SK-N-SH (cell line): ENCODE results near the gene KLHL26. TPM values are rescaled to one million over a fixed set of nuclear protein-coding genes. Genes with fewer than 3 reads are reported as not detected.

Source experiments
- CTCF ChIA-PET: fragments of 300-600, 350-600 bp; formaldehyde crosslinking; extraction: SDS; loops from one replicate; lab custom pipeline; 2021; lab: Yijun Ruan, JAX
- POLR2A ChIA-PET: fragments of 350-600 bp; sonication (Branson Sonifier 250); formaldehyde crosslinking; extraction: SDS; loops from one replicate; lab custom pipeline; 2020; ENCODE audit warnings: antibody characterized with exemption, inconsistent platforms; lab: Yijun Ruan, JAX
- DNase-seq: peaks from one replicate; pipeline ENCODE4 v3.0.0; 2012
- H2AFZ ChIP-seq: fragments of 200-600 bp; sonication (generic); 2 replicates; pipeline ENCODE4 v1.8.1; 2016; ENCODE audit warnings: antibody characterized with exemption, mild to moderate bottlenecking, low read depth
- H3F3A ChIP-seq: fragments of 200-600 bp; sonication (generic); replicated peaks from 2 replicates; pipeline ENCODE3; 2016; ENCODE audit warnings: antibody characterized with exemption, mild to moderate bottlenecking; ENCODE audit not compliant: insufficient read depth
- H3K27ac ChIP-seq, 2 experiments: fragments of 200-500 bp in 1 of 2; fragments of 200-600 bp in 1 of 2; sonication (Bioruptor generic) in 1 of 2; sonication (generic), shearing (Covaris generic) in 1 of 2; 2 replicates each; pipeline versions ENCODE4 v1.5.1 to v1.6.1; 2014 to 2016; ENCODE audit warnings: low read depth in 2 of 2, inconsistent platforms in 1 of 2, low read length in 1 of 2, mild to moderate bottlenecking in 1 of 2, mixed read lengths in 1 of 2
- H3K27me3 ChIP-seq: fragments of 200-600 bp; sonication (generic), shearing (Covaris generic); 2 replicates; pipeline ENCODE4 v1.6.1; 2016; ENCODE audit warnings: mixed run types; ENCODE audit not compliant: insufficient read depth
- H3K36me3 ChIP-seq, 2 experiments: fragments of 200-500 bp in 1 of 2; fragments of 200-600 bp in 1 of 2; sonication (Bioruptor generic) in 1 of 2; sonication (generic) in 1 of 2; replicated peaks in 1 of 2; 2 replicates each; pipeline versions ENCODE3 to v1.5.1; 2014 to 2016; ENCODE audit warnings: low read length in 1 of 2, mild to moderate bottlenecking in 1 of 2; ENCODE audit not compliant: insufficient read depth in 2 of 2, control insufficient read depth in 1 of 2
- H3K4me1 ChIP-seq, 2 experiments: fragments of 200-500 bp in 1 of 2; fragments of 200-600 bp in 1 of 2; sonication (Bioruptor generic) in 1 of 2; sonication (generic), shearing (Covaris generic) in 1 of 2; 2 replicates each; pipeline versions ENCODE4 v1.5.1 to v1.6.1; 2014 to 2016; ENCODE audit warnings: low read depth in 1 of 2, low read length in 1 of 2, mixed run types in 1 of 2; ENCODE audit not compliant: insufficient read depth in 2 of 2, control insufficient read depth in 1 of 2
- H3K4me2 ChIP-seq: fragments of 200-600 bp; sonication (generic), shearing (Covaris generic); 2 replicates; pipeline ENCODE4 v1.6.1; 2017; ENCODE audit warnings: mixed run types
- H3K4me3 ChIP-seq, 2 experiments: fragments of 200-500 bp in 1 of 2; fragments of 200-600 bp in 1 of 2; sonication (Bioruptor generic) in 1 of 2; sonication (generic), shearing (Covaris generic) in 1 of 2; 2 replicates each; pipeline versions ENCODE4 v1.5.1 to v1.8.1; 2014 to 2016; ENCODE audit warnings: low read depth in 2 of 2, inconsistent platforms in 1 of 2, low read length in 1 of 2, mild to moderate bottlenecking in 1 of 2, mixed read lengths in 1 of 2, moderate library complexity in 1 of 2
- H3K79me2 ChIP-seq: fragments of 200-600 bp; sonication (generic); 2 replicates; pipeline ENCODE4 v1.8.1; 2017; ENCODE audit warnings: mild to moderate bottlenecking; ENCODE audit not compliant: insufficient read depth
- H3K9ac ChIP-seq: fragments of 200-600 bp; sonication (generic); 2 replicates; pipeline ENCODE4 v1.6.1; 2017; ENCODE audit warnings: mixed run types
- H3K9me2 ChIP-seq: fragments of 200-600 bp; sonication (generic); 2 replicates; pipeline ENCODE4 v1.6.1; 2017; ENCODE audit warnings: mixed run types
- H3K9me3 ChIP-seq: fragments of 200-600 bp; sonication (generic); 2 replicates; pipeline ENCODE4 v1.6.1; 2017; ENCODE audit warnings: mixed run types, mild to moderate bottlenecking, moderate library complexity
- H4K20me1 ChIP-seq: fragments of 200-600 bp; sonication (generic); 2 replicates; pipeline ENCODE4 v1.6.1; 2017; ENCODE audit warnings: mild to moderate bottlenecking, mixed run types; ENCODE audit not compliant: insufficient read depth
- EZH2phosphoT487 ChIP-seq: fragments of 200-600 bp; sonication (generic); IDR thresholded peaks from 2 replicates; pipeline ENCODE4 v1.6.1; 2017; ENCODE audit warnings: low read depth, mixed run types, mild to moderate bottlenecking, antibody characterized with exemption, moderate library complexity, borderline replicate concordance
- FOXJ3 ChIP-seq: sonication (generic); formaldehyde crosslinking; IDR thresholded peaks from 2 replicates; pipeline ENCODE4 v1.5.1; 2020; ENCODE audit warnings: mild to moderate bottlenecking, missing genetic modification reagents
- USF2 ChIP-seq: fragments of 150-350 bp; IDR thresholded peaks from 2 replicates; pipeline ENCODE4 v1.6.1; 2017; ENCODE audit warnings: antibody characterized with exemption, low read length, low read depth, borderline replicate concordance
- WGBS: methylation state at CpG from one replicate; pipeline ENCODE4 v1.1.6; 2017; ENCODE audit warnings: low lambda C conversion rate; 5-methylcytosine and 5-hydroxymethylcytosine counted together
- polyA plus RNA-seq, 3 experiments: library from polyadenylated mRNA; depleted of rRNA; stranded (reverse); fragments of >200 nt; gene quantifications; 2 replicates each; pipeline ENCODE4 v1.2.3, GENCODE V29; 2012
- TF ChIP-seq, protein P1 (sequence below): IDR thresholded peaks from 2 replicates; pipeline ENCODE4 v1.4.0; 2012; ENCODE audit warnings: low read depth
- TF ChIP-seq, protein P2 (sequence below): IDR thresholded peaks from 2 replicates; pipeline ENCODE4 v1.4.0; 2012; ENCODE audit warnings: low read depth, borderline replicate concordance
- TF ChIP-seq, protein P3 (sequence below): fragments of 200-600 bp; sonication (generic); IDR thresholded peaks from 2 replicates; pipeline ENCODE4 v1.6.1; 2017; ENCODE audit warnings: antibody characterized with exemption, mild to moderate bottlenecking, moderate library complexity
- TF ChIP-seq, protein P4 (sequence below): IDR thresholded peaks from 2 replicates; pipeline ENCODE4 v1.4.0; 2012; ENCODE audit warnings: low read depth, borderline replicate concordance

The KLHL26 gene
- polyA plus RNA-seq, 1 of the 3 experiments (the other 2 are of a cell fraction), result 4.6 TPM

- Histone ChIP-seq H4K20me1 (no peaks in the 10 kb centered on the region), H3K27ac (no peak overlapping the region), H3K9me2 (no peaks in the 10 kb centered on the region), H3K4me3 (no peak overlapping the region; a peak in 1 of 4 replicates), H3K27me3 (peaks cover 60% of the 10 kb centered on the region), H3K36me3 (no peaks in the 10 kb centered on the region), H3K4me2 (no peak overlapping the region), H3K79me2 (no peaks in the 10 kb centered on the region), H3K9ac (no peak overlapping the region), H2AFZ (no peak overlapping the region), H3F3A (peaks cover 18% of the 10 kb centered on the region)
- 26% methylated on average over 10 of the region's 45 CpGs for WGBS
- POLR2A ChIA-PET, result no interaction called here
- DNase-seq, result peak; percentile 43
- CTCF ChIA-PET, result interaction anchor here (0.9 to 1.5 kb wide), 3 partner anchors 16 to 236 kb away, joined by 3 to 7 read pairs (median 5); no protein-coding TSS in a partner anchor
- TF ChIP-seq, protein P1, sequence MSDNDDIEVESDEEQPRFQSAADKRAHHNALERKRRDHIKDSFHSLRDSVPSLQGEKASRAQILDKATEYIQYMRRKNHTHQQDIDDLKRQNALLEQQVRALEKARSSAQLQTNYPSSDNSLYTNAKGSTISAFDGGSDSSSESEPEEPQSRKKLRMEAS, result no peak
- no peak for TF ChIP-seq FOXJ3 (CRISPR knock-in tag)
- TF ChIP-seq, protein P2, sequence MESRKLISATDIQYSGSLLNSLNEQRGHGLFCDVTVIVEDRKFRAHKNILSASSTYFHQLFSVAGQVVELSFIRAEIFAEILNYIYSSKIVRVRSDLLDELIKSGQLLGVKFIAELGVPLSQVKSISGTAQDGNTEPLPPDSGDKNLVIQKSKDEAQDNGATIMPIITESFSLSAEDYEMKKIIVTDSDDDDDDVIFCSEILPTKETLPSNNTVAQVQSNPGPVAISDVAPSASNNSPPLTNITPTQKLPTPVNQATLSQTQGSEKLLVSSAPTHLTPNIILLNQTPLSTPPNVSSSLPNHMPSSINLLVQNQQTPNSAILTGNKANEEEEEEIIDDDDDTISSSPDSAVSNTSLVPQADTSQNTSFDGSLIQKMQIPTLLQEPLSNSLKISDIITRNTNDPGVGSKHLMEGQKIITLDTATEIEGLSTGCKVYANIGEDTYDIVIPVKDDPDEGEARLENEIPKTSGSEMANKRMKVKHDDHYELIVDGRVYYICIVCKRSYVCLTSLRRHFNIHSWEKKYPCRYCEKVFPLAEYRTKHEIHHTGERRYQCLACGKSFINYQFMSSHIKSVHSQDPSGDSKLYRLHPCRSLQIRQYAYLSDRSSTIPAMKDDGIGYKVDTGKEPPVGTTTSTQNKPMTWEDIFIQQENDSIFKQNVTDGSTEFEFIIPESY, result no peak
- no peak for TF ChIP-seq USF2
- peak; percentile 70; the same call in 1 of the 2 replicates for TF ChIP-seq EZH2phosphoT487
- TF ChIP-seq, all 33 proteins: peak for 1
- Histone ChIP-seq H3K9me3 (no peaks in the 10 kb centered on the region), H3K4me1 (peaks cover 15 to 19% of the 10 kb centered on the region in 2 experiments; a peak in 2 of 4 replicates)
Observed at GRCh38 chr19:18610556-18611326, 26.1 kb upstream of the KLHL26 start.

DNA sequence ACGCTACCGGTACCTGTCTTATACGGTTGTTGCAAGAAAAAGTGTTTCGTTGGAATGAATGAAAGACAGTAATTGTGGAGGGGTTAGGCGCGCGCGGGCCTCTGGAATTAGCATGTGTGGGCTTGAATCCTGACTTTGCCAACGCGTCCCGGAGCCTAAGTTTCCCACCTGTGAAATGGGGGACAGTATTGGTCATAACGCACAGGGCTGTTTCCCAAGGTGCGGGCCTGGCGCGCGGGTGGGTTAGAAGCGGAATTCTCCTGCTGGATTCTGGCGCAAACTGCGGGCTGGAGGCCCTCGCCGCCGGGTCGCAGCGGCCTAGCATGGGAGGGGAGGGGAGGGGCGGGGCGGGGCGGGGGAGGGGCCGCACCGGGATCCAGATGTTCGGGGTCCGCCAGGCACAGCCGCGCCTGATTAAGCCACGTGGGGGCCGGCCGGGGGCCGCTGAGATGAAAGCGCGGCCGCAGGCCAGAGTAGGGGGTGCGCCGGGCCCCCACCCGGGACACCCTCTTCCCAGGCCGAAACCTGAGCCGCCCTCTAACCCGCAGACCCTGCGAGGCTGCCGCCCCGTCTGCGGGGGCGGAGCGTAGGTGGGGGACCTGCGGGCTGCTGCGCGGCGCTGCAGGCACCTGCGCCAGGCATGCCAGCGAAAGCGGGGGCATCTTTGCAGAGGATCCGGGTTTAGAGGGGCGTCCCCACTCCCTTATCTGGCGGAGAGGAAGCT is 25.3 kb upstream of the KLHL26 start:
- peaks cover 54% of the 10 kb centered on the region for H3K27me3 ChIP-seq
- H3K4me1 ChIP-seq, result peaks cover 15 to 19% of the 10 kb centered on the region in 2 experiments; a peak in 2 of 4 replicates
- no peak overlapping the region for H2AFZ ChIP-seq
- no peaks in the 10 kb centered on the region for H3K36me3 ChIP-seq
- peak overlapping the region; percentile 99 for H3K4me2 ChIP-seq
- DNase-seq, result peak; percentile 86
- no peaks in the 10 kb centered on the region for H4K20me1 ChIP-seq
- H3F3A ChIP-seq, result peaks cover 18% of the 10 kb centered on the region
- H3K27ac ChIP-seq, result no peak overlapping the region
- peak overlapping the region; percentile 73 to 78 for H3K4me3 ChIP-seq
- no peaks in the 10 kb centered on the region for H3K9me3 ChIP-seq
- WGBS, result 7% methylated on average over 27 of the region's 62 CpGs
- CTCF ChIA-PET, result interaction anchor here (0.8 to 2.2 kb wide), 7 partner anchors 9 to 254 kb away, joined by 3 to 13 read pairs (median 4); partner anchors contain the start of gene REX1BD
- no peaks in the 10 kb centered on the region for H3K79me2 ChIP-seq
- POLR2A ChIA-PET, result interaction anchor here (0.6 kb wide), 1 partner anchor 154 kb away, joined by 3 read pairs; no protein-coding TSS in a partner anchor
- TF ChIP-seq, protein P3, sequence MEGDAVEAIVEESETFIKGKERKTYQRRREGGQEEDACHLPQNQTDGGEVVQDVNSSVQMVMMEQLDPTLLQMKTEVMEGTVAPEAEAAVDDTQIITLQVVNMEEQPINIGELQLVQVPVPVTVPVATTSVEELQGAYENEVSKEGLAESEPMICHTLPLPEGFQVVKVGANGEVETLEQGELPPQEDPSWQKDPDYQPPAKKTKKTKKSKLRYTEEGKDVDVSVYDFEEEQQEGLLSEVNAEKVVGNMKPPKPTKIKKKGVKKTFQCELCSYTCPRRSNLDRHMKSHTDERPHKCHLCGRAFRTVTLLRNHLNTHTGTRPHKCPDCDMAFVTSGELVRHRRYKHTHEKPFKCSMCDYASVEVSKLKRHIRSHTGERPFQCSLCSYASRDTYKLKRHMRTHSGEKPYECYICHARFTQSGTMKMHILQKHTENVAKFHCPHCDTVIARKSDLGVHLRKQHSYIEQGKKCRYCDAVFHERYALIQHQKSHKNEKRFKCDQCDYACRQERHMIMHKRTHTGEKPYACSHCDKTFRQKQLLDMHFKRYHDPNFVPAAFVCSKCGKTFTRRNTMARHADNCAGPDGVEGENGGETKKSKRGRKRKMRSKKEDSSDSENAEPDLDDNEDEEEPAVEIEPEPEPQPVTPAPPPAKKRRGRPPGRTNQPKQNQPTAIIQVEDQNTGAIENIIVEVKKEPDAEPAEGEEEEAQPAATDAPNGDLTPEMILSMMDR, result no peak
- TF ChIP-seq, protein P4, sequence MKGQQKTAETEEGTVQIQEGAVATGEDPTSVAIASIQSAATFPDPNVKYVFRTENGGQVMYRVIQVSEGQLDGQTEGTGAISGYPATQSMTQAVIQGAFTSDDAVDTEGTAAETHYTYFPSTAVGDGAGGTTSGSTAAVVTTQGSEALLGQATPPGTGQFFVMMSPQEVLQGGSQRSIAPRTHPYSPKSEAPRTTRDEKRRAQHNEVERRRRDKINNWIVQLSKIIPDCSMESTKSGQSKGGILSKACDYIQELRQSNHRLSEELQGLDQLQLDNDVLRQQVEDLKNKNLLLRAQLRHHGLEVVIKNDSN, result no peak
- no peak overlapping the region for H3K9ac ChIP-seq
- H3K9me2 ChIP-seq, result no peaks in the 10 kb centered on the region
